ENCODE results near the gene HECW1. TPM values are rescaled to one million over a fixed set of nuclear protein-coding genes. Genes with fewer than 3 reads are reported as not detected.
"Not testable (repeated sequence)": the region's sequence is repeated elsewhere in the genome, so short reads cannot be mapped to it uniquely, and the experiment has no call there.

The HECW1 gene
- total and polyA plus RNA-seq, 10 of the 15 experiments (the other 5 are each of a cell fraction or from before 2014, with no cell fraction given) = under 0.01 to 0.31 (median 0.04) TPM; not detected in 3

GRCh38 chr7:43485580-43485979 lies 373.1 kb downstream of the HECW1 start (continued):
- TF ChIP-seq NFYB (IDR thresholded peaks at IDR 0.05; ENCODE audit: insufficient read depth, low read depth, low read length) = no peak
- TF ChIP-seq YY1 (IDR thresholded peaks at IDR 0.05; ENCODE audit: low read depth, low read length) = no peak
- no peak for TF ChIP-seq CBX5 (IDR thresholded peaks at IDR 0.05; ENCODE audit: low read depth)
- no peak for TF ChIP-seq NRF1 (conservative IDR thresholded peaks at IDR 0.05; ENCODE audit: low read depth, low read length)
- no peak for TF ChIP-seq E2F4 (IDR thresholded peaks at IDR 0.05; ENCODE audit: low read depth, low read length)
- no peak for TF ChIP-seq NFIC (IDR thresholded peaks at IDR 0.05; ENCODE audit: low read depth, low read length)
- no peak for TF ChIP-seq PAX5 (IDR thresholded peaks at IDR 0.05; ENCODE audit: borderline replicate concordance, low read depth, low read length)
- TF ChIP-seq MTA2 (IDR thresholded peaks at IDR 0.05; ENCODE audit: low read depth) = no peak
- TF ChIP-seq FOS (IDR thresholded peaks at IDR 0.05; ENCODE audit: borderline replicate concordance, extremely low read depth, insufficient read length) = no peak

DNA sequence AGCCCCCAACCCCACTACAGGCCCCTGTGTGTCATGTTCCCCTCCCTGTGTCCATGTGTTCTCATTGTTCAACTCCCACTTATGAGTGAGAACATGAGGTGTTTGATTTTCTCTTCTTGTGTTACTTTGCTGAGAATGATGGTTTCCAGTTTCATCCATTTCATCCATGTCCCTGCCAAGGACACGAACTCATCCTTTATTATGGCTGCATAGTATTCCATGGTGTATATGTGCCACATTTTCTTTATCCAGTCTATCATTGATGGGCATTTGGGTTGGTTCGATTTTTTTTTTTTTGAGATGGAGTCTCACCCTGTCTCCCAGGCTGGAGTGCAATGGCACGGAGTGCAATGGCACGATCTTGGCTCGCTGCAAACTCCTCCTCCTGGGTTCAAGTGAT lies 373.6 kb downstream of the HECW1 start:
- H3K4me2 ChIP-seq (ENCODE audit: control insufficient read depth, insufficient read depth); H3K27me3 ChIP-seq (replicated peaks in 1 of 2; ENCODE audit: control insufficient read depth in 2 of 2, insufficient read depth in 2 of 2, low read length in 1 of 2); in situ Hi-C loops (cut with MboI); H4K20me1 ChIP-seq (ENCODE audit: control insufficient read depth, insufficient read depth); FAIRE-seq; BruUV-seq (replicated peaks); H2AFZ ChIP-seq (ENCODE audit: control insufficient read depth, low read depth, low read length); DNase-seq (ENCODE audit: low read depth, low spot score); H3K79me2 ChIP-seq (ENCODE audit: control insufficient read depth, insufficient read depth, low read length); H3K9ac ChIP-seq (ENCODE audit: control insufficient read depth, insufficient read depth, low read length); ATAC-seq; H3K27ac ChIP-seq (ENCODE audit: control insufficient read depth, insufficient read depth); H3K4me3 ChIP-seq; H3K36me3 ChIP-seq (ENCODE audit: control insufficient read depth in 2 of 2, insufficient read depth in 2 of 2, low read length in 1 of 2); H3K9me3 ChIP-seq (replicated peaks; ENCODE audit: control insufficient read depth, insufficient read depth, low read length); RAD21 ChIA-PET (ENCODE audit: unreplicated experiment): not testable (repeated sequence)
- peaks cover 13% of the 10 kb centered on the region for H3K4me1 ChIP-seq (ENCODE audit: control insufficient read depth, insufficient read depth, low read length)
- ChIA-PET SMC1A (ENCODE audit: uncharacterized antibody, unreplicated experiment) (interaction anchor here (1.4 kb wide), 1 partner anchor 31 kb away, joined by 5 read pairs; no protein-coding TSS in a partner anchor), POLR2A (interaction anchor here (0.7 kb wide), 1 partner anchor 263 kb away, joined by 3 read pairs; no protein-coding TSS in a partner anchor), CTCF (interaction anchor here (1.1 to 1.2 kb wide), 2 partner anchors 27 to 32 kb away, joined by 3 read pairs; no protein-coding TSS in a partner anchor)
- intact Hi-C loops (cut with micrococcal nuclease; ENCODE audit: unreplicated experiment) = loop anchor here (5.0 kb wide), 1 partner anchor 86 kb away; no protein-coding TSS in a partner anchor
- WGBS (ENCODE audit: insufficient coverage, insufficient replicate concordance, low lambda C conversion rate, missing lambda C conversion rate) = 88% methylated on average over 4 of the region's 5 CpGs

All from GM12878 (cell line).